A549 (cell line): ENCODE measurements around the gene EEF2.

Experiments used
- CBX8 ChIP-seq: fragments of 200-600 bp; sonication (generic); IDR thresholded peaks from 2 replicates; pipeline ENCODE4 v1.6.1; 2016
- CTCF ChIP-seq: fragments of >200 bp; sonication (Bioruptor Twin); formaldehyde crosslinking; IDR thresholded peaks from 3 replicates; pipeline ENCODE4 v1.5.1; 2016
- REST ChIP-seq: fragments of 200-600 bp; sonication (generic); IDR thresholded peaks from 2 replicates; pipeline ENCODE4 v1.6.1; 2016; ENCODE audit warnings: antibody characterized with exemption, mild to moderate bottlenecking, moderate library complexity
- RFX5 ChIP-seq: fragments of 450-650 bp; IDR thresholded peaks from 2 replicates; pipeline ENCODE4 v1.7.1; 2014; ENCODE audit warnings: antibody characterized with exemption, mild to moderate bottlenecking, moderate library complexity
- ZC3H11A ChIP-seq: fragments of 450-650 bp; IDR thresholded peaks from 2 replicates; pipeline ENCODE4 v1.6.1; 2014; ENCODE audit warnings: antibody characterized with exemption, mild to moderate bottlenecking
- TF ChIP-seq, protein P1 (sequence below): fragments of 250-450 bp; sonication (Bioruptor Pico); IDR thresholded peaks from 2 replicates; pipeline ENCODE4 v1.5.0; 2021; ENCODE audit warnings: mild to moderate bottlenecking, moderate library complexity, borderline replicate concordance
- TF ChIP-seq, protein P2 (sequence below): IDR thresholded peaks from 2 replicates; pipeline ENCODE4 v1.6.1; 2012

GRCh38 chr19:3942790-3943409 is 42.4 kb downstream of the EEF2 start:
- TF ChIP-seq REST, result no peak
- no peak for TF ChIP-seq CTCF
- TF ChIP-seq, protein P1, sequence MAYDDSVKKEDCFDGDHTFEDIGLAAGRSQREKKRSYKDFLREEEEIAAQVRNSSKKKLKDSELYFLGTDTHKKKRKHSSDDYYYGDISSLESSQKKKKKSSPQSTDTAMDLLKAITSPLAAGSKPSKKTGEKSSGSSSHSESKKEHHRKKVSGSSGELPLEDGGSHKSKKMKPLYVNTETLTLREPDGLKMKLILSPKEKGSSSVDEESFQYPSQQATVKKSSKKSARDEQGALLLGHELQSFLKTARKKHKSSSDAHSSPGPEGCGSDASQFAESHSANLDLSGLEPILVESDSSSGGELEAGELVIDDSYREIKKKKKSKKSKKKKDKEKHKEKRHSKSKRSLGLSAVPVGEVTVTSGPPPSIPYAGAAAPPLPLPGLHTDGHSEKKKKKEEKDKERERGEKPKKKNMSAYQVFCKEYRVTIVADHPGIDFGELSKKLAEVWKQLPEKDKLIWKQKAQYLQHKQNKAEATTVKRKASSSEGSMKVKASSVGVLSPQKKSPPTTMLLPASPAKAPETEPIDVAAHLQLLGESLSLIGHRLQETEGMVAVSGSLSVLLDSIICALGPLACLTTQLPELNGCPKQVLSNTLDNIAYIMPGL (CRISPR knock-in tag), result no peak
- TF ChIP-seq, protein P2, sequence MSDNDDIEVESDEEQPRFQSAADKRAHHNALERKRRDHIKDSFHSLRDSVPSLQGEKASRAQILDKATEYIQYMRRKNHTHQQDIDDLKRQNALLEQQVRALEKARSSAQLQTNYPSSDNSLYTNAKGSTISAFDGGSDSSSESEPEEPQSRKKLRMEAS, result no peak
- no peak for TF ChIP-seq CBX8
- TF ChIP-seq ZC3H11A, result no peak
- no peak for TF ChIP-seq RFX5
